Esophagus (tissue), 2 donors: ENCODE measurements around the gene CD180. TPM values are rescaled to one million over a fixed set of nuclear protein-coding genes. Genes with fewer than 3 reads are reported as not detected.

Source experiments
- H3K27ac ChIP-seq, 2 donors: one replicate each; pipeline ENCODE4 v1.5.1; 2013; ENCODE audit warnings: low read depth in 2 of 2, mild to moderate bottlenecking in 2 of 2, inconsistent platforms in 1 of 2, low read length in 1 of 2, moderate library complexity in 1 of 2
- H3K27me3 ChIP-seq, 2 donors: one replicate each; pipeline ENCODE4 v1.6.1; 2013; ENCODE audit warnings: low read length in 2 of 2, control low read depth in 1 of 2, mild to moderate bottlenecking in 1 of 2; ENCODE audit not compliant: insufficient read depth in 2 of 2, control insufficient read depth in 1 of 2
- H3K36me3 ChIP-seq, 2 donors: one replicate each; pipeline ENCODE4 v1.6.1; 2013; ENCODE audit warnings: low read length in 1 of 2; ENCODE audit not compliant: control insufficient read depth in 2 of 2, insufficient read depth in 2 of 2
- H3K4me1 ChIP-seq, 2 donors: one replicate each; pipeline ENCODE4 v1.6.1; 2013; ENCODE audit warnings: low read length in 1 of 2; ENCODE audit not compliant: control insufficient read depth in 2 of 2, insufficient read depth in 2 of 2
- H3K4me3 ChIP-seq, 2 donors: one replicate each; pipeline ENCODE4 v1.5.1; 2013; ENCODE audit warnings: low read length in 2 of 2, mild to moderate bottlenecking in 2 of 2, low read depth in 1 of 2, moderate library complexity in 1 of 2
- H3K9me3 ChIP-seq, 2 donors: one replicate each; pipeline ENCODE4 v1.6.1; 2013; ENCODE audit warnings: mild to moderate bottlenecking in 2 of 2, low read depth in 1 of 2, low read length in 1 of 2, moderate library complexity in 1 of 2; ENCODE audit not compliant: control insufficient read depth in 2 of 2, insufficient read depth in 1 of 2
- WGBS, 2 donors: extraction: QIAGEN DNeasy Blood & Tissue Kit; methylation state at CpG; one replicate each; pipeline ENCODE4 v1.1.7; 2013; 5-methylcytosine and 5-hydroxymethylcytosine counted together
- polyA plus RNA-seq, 2 donors: library from polyadenylated mRNA; stranded (reverse); fragments of 200-250 nt; gene quantifications; one replicate each; pipeline ENCODE4 v1.2.3, GENCODE V29; 2013
- donor health status: healthy with polysubstance abuse.
- donor health status: Bipolar disorder and iron deficiency.

Gene CD180
- polyA plus RNA-seq, 2 donors, result 0.06 to 0.12 TPM

DNA sequence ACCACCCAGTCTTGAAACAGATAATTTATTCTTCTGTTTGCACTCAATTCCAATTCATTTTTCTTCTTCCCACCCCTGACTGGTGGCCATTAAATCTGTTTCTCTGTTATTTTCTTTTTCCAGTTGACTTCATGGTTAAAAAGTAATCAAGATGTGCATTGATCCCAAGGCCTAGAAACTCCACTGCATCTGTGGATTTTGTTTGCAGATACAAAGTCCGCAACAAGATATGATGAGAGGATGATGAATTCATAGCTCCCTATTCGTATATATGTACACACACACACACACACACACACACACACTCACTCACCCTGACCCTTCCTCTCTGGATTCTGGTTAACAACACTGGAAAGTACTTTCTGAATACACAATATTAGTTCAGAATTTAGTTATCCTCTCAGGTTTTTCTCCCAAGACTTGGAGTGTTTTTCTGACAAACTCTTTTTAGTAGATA lies 52.4 kb downstream of the CD180 start:
- Histone ChIP-seq H3K27ac (no peak overlapping the region), H3K4me3 (no peak overlapping the region), H3K4me1 (no peaks in the 10 kb centered on the region), H3K9me3 (no peaks in the 10 kb centered on the region), H3K27me3 (no peaks in the 10 kb centered on the region), H3K36me3 (peaks cover 25% of the 10 kb centered on the region in 2 donors)
- 71 to 94% methylated on average over 2 of the region's 2 CpGs for WGBS, 2 donors

DNA sequence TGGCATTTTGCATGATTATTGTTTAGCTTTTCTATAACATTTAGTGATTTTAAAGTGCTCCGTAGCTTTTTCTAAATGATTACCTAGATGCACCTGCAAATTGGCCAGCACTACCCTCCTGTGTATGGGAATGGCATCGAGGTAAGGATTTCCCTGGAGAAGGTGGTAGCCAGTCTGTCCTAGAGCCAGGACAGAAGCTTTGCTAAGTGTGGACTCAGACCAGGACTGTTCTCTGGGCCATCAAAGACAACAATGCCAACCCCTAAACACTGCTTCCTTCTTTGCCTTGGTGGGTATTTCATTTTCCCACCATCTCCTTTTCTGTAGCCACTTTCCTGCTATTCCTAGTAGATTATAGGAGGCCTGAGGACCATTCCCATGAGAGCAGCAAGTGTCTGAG lies 53.0 kb downstream of the CD180 start:
- no peak overlapping the region for H3K27ac ChIP-seq

DNA sequence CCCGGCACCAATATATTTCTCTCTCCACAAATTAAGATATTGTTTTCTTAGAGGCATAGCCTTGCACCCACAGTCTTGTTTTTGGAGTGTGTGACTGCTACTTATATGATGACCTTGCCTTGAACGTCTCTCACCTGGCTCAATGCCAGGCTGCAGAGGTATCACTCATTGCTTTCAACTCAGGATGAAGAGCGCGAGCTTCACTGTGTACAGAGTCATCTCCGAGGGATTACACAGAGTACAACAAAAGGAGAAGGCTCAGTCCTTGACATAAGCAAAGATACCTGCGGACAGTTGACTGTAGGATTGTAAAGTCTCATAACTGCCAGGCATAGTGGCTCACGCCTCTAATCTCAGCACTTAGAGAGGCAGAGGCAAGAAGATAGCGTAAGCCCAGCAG lies 53.8 kb downstream of the CD180 start:
- WGBS, 2 donors, result 87% methylated on average over 8 of the region's 8 CpGs
- H3K27ac ChIP-seq, result no peak overlapping the region

More for the DNA sequence above, 53.0 kb downstream of the CD180 start:
- WGBS, 2 donors, result 88 to 91% methylated on average over 2 of the region's 2 CpGs
- no peak overlapping the region for H3K4me3 ChIP-seq
- H3K27me3 ChIP-seq, result no peaks in the 10 kb centered on the region
- H3K9me3 ChIP-seq, result no peaks in the 10 kb centered on the region
- no peaks in the 10 kb centered on the region for H3K4me1 ChIP-seq
- peaks cover 22% of the 10 kb centered on the region in 2 donors for H3K36me3 ChIP-seq

DNA sequence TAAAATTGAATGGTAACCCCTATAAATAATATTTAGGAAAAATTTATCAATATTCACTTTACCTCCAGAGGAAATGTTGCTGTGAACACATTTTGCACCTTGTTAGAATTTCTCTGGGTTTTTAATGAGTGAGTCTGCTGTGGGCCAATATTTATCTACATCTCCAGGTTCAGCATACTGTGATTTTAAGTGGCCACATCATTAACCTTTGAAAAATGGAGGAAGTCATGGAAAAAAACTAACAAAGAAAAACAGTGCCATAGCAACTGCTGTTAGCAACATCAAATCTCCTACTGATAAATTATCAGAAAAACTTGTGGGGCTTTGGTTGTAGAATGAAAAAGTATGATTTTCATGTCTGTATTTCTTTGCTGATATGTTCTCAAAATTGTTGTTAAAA lies 55.0 kb downstream of the CD180 start:
- H3K4me3 ChIP-seq, result no peak overlapping the region
- no peaks in the 10 kb centered on the region for H3K9me3 ChIP-seq
- H3K36me3 ChIP-seq, result peaks cover 27 to 28% of the 10 kb centered on the region in 2 donors
- no peak overlapping the region for H3K27ac ChIP-seq
- H3K27me3 ChIP-seq, result no peaks in the 10 kb centered on the region
- no peaks in the 10 kb centered on the region for H3K4me1 ChIP-seq

More for the DNA sequence above, 53.8 kb downstream of the CD180 start:
- no peaks in the 10 kb centered on the region for H3K27me3 ChIP-seq
- H3K36me3 ChIP-seq, result peaks cover 23 to 28% of the 10 kb centered on the region in 2 donors
- no peak overlapping the region for H3K4me3 ChIP-seq
- no peaks in the 10 kb centered on the region for H3K9me3 ChIP-seq
- H3K4me1 ChIP-seq, result no peaks in the 10 kb centered on the region

DNA sequence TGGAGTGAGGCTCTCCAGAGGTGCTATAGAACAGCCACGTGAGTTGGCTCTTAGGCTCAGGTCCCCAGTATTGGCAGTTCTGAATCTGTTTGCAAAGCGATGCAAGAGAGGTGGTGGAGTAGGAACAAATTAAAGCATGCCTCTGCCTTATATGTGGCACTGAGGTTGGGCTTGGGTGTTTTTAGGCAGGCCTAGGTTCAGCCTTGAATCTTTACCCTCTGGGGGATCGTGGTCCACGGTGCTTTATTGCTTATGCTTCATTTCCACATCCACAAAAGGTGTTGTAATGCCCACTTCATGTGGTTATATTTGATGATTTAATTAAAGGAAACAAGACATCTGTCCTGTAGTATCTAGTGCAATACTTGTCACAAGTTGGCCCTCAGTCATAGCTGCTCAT lies 56.2 kb downstream of the CD180 start:
- 95% methylated on average over 4 of the region's 4 CpGs for WGBS, 2 donors
- Histone ChIP-seq H3K36me3 (peaks cover 26 to 29% of the 10 kb centered on the region in 2 donors), H3K27me3 (no peaks in the 10 kb centered on the region), H3K9me3 (no peaks in the 10 kb centered on the region), H3K4me1 (no peaks in the 10 kb centered on the region), H3K4me3 (no peak overlapping the region), H3K27ac (no peak overlapping the region)

DNA sequence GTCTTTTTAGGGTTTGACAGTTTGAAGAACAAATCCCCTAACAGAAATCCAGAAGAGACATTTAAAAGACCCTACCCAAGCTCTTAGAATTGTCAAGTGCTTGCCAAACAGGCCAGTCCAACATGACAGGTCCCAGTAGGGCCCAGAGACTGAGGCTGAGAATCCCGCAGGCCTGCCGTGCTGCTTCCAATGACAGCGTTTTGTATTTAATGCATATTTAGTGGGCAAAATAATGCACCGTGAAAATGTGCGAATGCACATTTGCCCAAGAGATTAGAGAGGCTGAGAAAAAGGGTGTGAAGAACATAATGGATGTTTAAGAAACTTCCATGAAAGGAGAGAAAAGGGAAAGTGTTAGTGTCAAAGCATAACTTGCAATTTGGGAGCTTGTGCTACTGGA lies 57.6 kb downstream of the CD180 start:
- Histone ChIP-seq H3K27ac (no peak overlapping the region), H3K9me3 (no peaks in the 10 kb centered on the region), H3K27me3 (no peaks in the 10 kb centered on the region), H3K4me3 (no peak overlapping the region), H3K36me3 (peaks cover 18 to 25% of the 10 kb centered on the region in 2 donors), H3K4me1 (no peaks in the 10 kb centered on the region)
- WGBS, 2 donors, result 90% methylated on average over 5 of the region's 5 CpGs

DNA sequence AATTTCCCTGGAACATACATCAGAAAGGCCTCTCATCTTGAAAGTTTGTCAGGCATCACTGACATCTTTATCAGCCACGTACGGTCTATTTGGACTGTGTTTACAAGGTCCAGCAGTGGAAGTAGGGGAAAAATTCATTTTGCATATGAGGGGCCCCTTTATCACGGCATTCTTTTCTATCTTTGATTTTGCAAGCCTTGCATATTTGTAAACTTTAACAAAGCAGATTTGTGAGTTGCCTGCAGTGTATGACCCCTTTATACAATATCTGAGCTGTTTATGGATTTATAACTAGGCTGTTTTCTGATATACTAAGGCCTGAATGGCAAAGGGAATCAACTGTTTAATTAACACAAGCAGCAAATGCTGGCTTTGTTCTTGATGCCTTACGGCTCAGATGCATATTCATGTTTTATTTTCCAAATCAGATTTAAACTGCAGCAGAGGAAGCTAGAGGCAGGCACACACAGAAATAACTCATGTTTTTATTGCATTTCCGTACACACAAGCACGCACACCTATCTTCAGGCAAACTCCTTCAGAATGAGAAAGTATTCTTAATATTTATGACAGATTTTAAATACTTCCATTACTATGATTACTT lies 61.1 kb downstream of the CD180 start:
- H3K36me3 ChIP-seq, result peaks cover 10 to 16% of the 10 kb centered on the region in 2 donors
- 91 to 92% methylated on average over 6 of the region's 6 CpGs for WGBS, 2 donors
- no peaks in the 10 kb centered on the region for H3K27me3 ChIP-seq

DNA sequence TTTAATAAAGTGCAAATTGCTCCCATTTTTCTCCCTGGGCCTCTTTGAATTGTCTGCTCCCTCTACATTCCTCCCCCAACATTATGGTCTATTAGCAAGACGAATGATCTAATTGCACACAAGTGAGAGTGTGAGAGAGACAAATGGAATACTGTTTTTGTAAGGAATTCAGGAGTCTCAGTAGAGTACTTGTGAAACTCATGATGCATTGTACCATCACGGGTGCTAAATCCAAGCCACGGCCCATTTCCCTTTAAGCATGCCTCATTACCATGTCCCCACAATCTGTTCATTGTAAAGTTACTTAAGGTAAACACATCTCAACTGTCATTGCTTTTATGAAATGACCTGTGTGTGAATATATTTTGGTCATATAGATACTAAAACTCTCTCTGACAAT lies 62.8 kb downstream of the CD180 start:
- no peaks in the 10 kb centered on the region for H3K27me3 ChIP-seq
- no peak overlapping the region for H3K27ac ChIP-seq
- peaks cover 10 to 11% of the 10 kb centered on the region in 2 donors for H3K36me3 ChIP-seq
- H3K4me3 ChIP-seq, result no peak overlapping the region
- H3K9me3 ChIP-seq, result no peaks in the 10 kb centered on the region
- no peaks in the 10 kb centered on the region for H3K4me1 ChIP-seq
- 85 to 88% methylated on average over 3 of the region's 3 CpGs for WGBS, 2 donors

More for the DNA sequence above, 61.1 kb downstream of the CD180 start:
- no peaks in the 10 kb centered on the region for H3K9me3 ChIP-seq
- H3K27ac ChIP-seq, result no peak overlapping the region
- H3K4me3 ChIP-seq, result no peak overlapping the region
- no peaks in the 10 kb centered on the region for H3K4me1 ChIP-seq

DNA sequence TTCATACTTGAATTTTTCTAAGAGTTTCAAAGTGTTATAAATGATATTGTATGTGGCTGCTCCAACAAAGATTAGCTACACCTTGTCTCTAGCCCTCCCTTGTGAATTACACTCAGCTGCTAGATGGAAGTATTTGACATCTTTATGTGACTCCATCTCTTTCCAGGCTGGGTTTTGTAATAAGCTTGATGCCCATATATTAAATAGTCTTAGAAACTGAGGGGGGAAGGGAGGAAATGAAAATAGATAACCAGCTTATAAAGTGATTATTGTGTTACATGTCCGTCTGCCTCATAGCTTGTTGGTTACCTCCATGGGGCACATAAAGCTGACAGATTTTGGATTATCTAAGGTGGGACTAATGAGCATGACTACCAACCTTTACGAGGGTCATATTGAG lies 63.4 kb downstream of the CD180 start:
- H3K36me3 ChIP-seq, result peaks cover 8 to 11% of the 10 kb centered on the region in 2 donors
- no peak overlapping the region for H3K4me3 ChIP-seq
- no peaks in the 10 kb centered on the region for H3K4me1 ChIP-seq
- H3K27me3 ChIP-seq, result no peaks in the 10 kb centered on the region
- H3K9me3 ChIP-seq, result no peaks in the 10 kb centered on the region
- WGBS, 2 donors, result 45 to 49% methylated on average over 2 of the region's 2 CpGs
- H3K27ac ChIP-seq, result no peak overlapping the region

DNA sequence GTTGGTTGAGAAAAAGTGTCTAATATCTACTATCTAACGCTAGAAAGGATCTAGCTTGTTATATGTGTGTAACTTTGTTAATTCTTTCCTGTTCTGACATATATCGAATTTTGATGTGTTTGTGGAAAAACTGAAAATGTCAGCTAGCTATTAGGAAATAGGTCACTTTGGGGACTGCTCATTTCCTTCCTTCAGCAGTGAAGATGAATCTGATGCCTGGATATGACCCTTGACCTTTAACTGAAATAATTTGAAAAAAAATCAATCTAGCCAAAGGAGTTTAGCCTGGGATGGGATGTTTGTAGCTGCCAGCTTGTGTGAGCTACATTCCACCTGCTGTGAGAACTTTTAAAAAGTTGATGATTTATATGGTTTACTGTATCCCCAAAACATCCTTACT lies 66.8 kb downstream of the CD180 start:
- Histone ChIP-seq H3K27ac (no peak overlapping the region), H3K36me3 (peaks cover 0 to 3% of the 10 kb centered on the region in 2 donors), H3K27me3 (no peaks in the 10 kb centered on the region), H3K9me3 (no peaks in the 10 kb centered on the region), H3K4me3 (no peak overlapping the region), H3K4me1 (no peaks in the 10 kb centered on the region)
- 87 to 90% methylated on average over 2 of the region's 2 CpGs for WGBS, 2 donors
